HepG2 (cell line): ENCODE measurements around the gene SYT7. TPM values are rescaled to one million over a fixed set of nuclear protein-coding genes. Genes with fewer than 3 reads are reported as not detected.
A peak's percentile ranks its signal among the peaks of the same experiment; 100 is the strongest.

ENCODE experiments used
- AHDC1 ChIP-seq: sonication (generic); formaldehyde crosslinking; IDR thresholded peaks from 2 replicates; pipeline ENCODE4 v1.5.1; 2020; ENCODE audit warnings: mild to moderate bottlenecking, missing genetic modification reagents, borderline replicate concordance
- ATF7 ChIP-seq, 2 experiments: fragments of 450-650 bp in 1 of 2; sonication (generic) in 1 of 2; formaldehyde crosslinking in 1 of 2; IDR thresholded peaks; 2 replicates each; pipeline versions ENCODE4 v1.4.0 to v1.6.1; 2016 to 2020; ENCODE audit warnings: antibody characterized with exemption in 1 of 2, mild to moderate bottlenecking in 1 of 2, missing genetic modification reagents in 1 of 2
- BATF2 ChIP-seq: sonication (generic); formaldehyde crosslinking; IDR thresholded peaks from 2 replicates; pipeline ENCODE4 v1.8.0; 2022; ENCODE audit warnings: mild to moderate bottlenecking, missing genetic modification reagents, moderate library complexity
- CSRNP2 ChIP-seq: sonication (generic); formaldehyde crosslinking; conservative IDR thresholded peaks from 2 replicates; pipeline ENCODE4 v1.8.0; 2022; ENCODE audit warnings: low read depth, missing genetic modification reagents
- DNMT3B ChIP-seq: conservative IDR thresholded peaks from 2 replicates; pipeline ENCODE4 v1.6.1; 2016; ENCODE audit warnings: missing biosample characterization, control low read depth
- FOXP4 ChIP-seq: sonication (generic); formaldehyde crosslinking; IDR thresholded peaks from 2 replicates; pipeline ENCODE4 v1.4.0; 2020; ENCODE audit warnings: missing genetic modification reagents
- KLF13 ChIP-seq: sonication (generic); formaldehyde crosslinking; IDR thresholded peaks from 2 replicates; pipeline ENCODE4 v1.4.0; 2020; ENCODE audit warnings: mild to moderate bottlenecking, missing genetic modification reagents
- PCBP1 ChIP-seq: fragments of 200-400 bp; formaldehyde crosslinking; IDR thresholded peaks from 2 replicates; pipeline ENCODE4 v1.6.1; 2017; ENCODE audit warnings: mild to moderate bottlenecking, low read depth, low read length, borderline replicate concordance
- POGZ ChIP-seq: sonication (generic); formaldehyde crosslinking; IDR thresholded peaks from 2 replicates; pipeline ENCODE4 v1.4.0; 2020; ENCODE audit warnings: mild to moderate bottlenecking, missing genetic modification reagents
- POLR2AphosphoS5 ChIP-seq: IDR thresholded peaks from 2 replicates; pipeline ENCODE4 v1.6.1; 2012; ENCODE audit warnings: low read depth, low read length
- YEATS4 ChIP-seq: sonication (generic); formaldehyde crosslinking; IDR thresholded peaks from 2 replicates; pipeline ENCODE4 v1.4.0; 2020; ENCODE audit warnings: missing genetic modification reagents, borderline replicate concordance
- ZNF33B ChIP-seq: sonication (generic); formaldehyde crosslinking; IDR thresholded peaks from 2 replicates; pipeline ENCODE4 v1.5.1; 2020; ENCODE audit warnings: mild to moderate bottlenecking, missing genetic modification reagents
- ZNF382 ChIP-seq: sonication (generic); formaldehyde crosslinking; IDR thresholded peaks from 2 replicates; pipeline ENCODE4 v1.5.0; 2020; ENCODE audit warnings: missing genetic modification reagents, mild to moderate bottlenecking, borderline replicate concordance
- ZNF773 ChIP-seq: sonication (generic); formaldehyde crosslinking; IDR thresholded peaks from 2 replicates; pipeline ENCODE4 v1.4.0; 2020; ENCODE audit warnings: missing genetic modification reagents, borderline replicate concordance
- ZZZ3 ChIP-seq: sonication (generic); formaldehyde crosslinking; IDR thresholded peaks from 2 replicates; pipeline ENCODE4 v1.4.0; 2020; ENCODE audit warnings: missing genetic modification reagents, mild to moderate bottlenecking, borderline replicate concordance
- polyA plus RNA-seq, 8 experiments: library from polyadenylated mRNA; depleted of rRNA in 3 of 8; stranded (reverse) in 7 of 8; unstranded in 1 of 8; fragments of >200 nt; fragmentation: Illumina TruSeq in 4 of 8; extraction: Trizol in 4 of 8; gene quantifications; 2 replicates each; pipeline versions ENCODE4 v1.2.1 to v1.2.3, GENCODE V29; 2011 to 2016; ENCODE audit warnings: low read depth in 4 of 8, missing spikeins in 1 of 8, mixed read lengths in 1 of 8; ENCODE audit not compliant: insufficient read depth in 1 of 8
- total RNA-seq, 5 experiments: library from RNA; depleted of rRNA; stranded (reverse); fragments of >200 nt; fragmentation: Illumina TruSeq; extraction: Trizol; gene quantifications; 2 replicates each; pipeline ENCODE4 v1.2.3, GENCODE V29; 2016; ENCODE audit warnings: low read depth in 1 of 5

Gene SYT7
- total and polyA plus RNA-seq, 2 of the 13 experiments (the other 11 are each of a cell fraction or from before 2014, with no cell fraction given) = 1.4 to 4.4 TPM

GRCh38 chr11:61509043-61510029, 71.5 kb downstream of the SYT7 start (continued):
- TF ChIP-seq AHDC1 (CRISPR knock-in tag) (no peak), ZNF773 (CRISPR knock-in tag) (no peak), CSRNP2 (no peak), POGZ (CRISPR knock-in tag) (peak; percentile 28; the same call in 1 of the 2 replicates), ZNF382 (CRISPR knock-in tag) (no peak), KLF13 (CRISPR knock-in tag) (0 out of 2 replicates have a peak, but pooled peaks have one; percentile 74), PCBP1 (no peak), YEATS4 (no peak), ZNF33B (CRISPR knock-in tag) (peak; percentile 41; the same call in 1 of the 2 replicates), DNMT3B (CRISPR knock-in tag) (no peak), POLR2AphosphoS5 (no peak), FOXP4 (CRISPR knock-in tag) (no peak), ZZZ3 (CRISPR knock-in tag) (no peak), BATF2 (no peak), ATF7 (IDR thresholded peaks at IDR 0.05) (no peak), ATF7 (CRISPR knock-in tag; IDR thresholded peaks at IDR 0.05) (no peak)
